Fibroblast of lung (primary cell): ENCODE results near the gene UBE2K.

Experiments
- CTCF ChIP-seq, 2 donors: IDR thresholded peaks in 1 of 2; conservative IDR thresholded peaks in 1 of 2; 1 replicate in 1 of 2; 2 replicates in 1 of 2; pipeline ENCODE4 v1.5.1; 2011 to 2012; ENCODE audit warnings: low read length in 2 of 2, control low read depth in 1 of 2, inconsistent platforms in 1 of 2, low read depth in 1 of 2, mild to moderate bottlenecking in 1 of 2
- EZH2 ChIP-seq: IDR thresholded peaks from 2 replicates; pipeline ENCODE4 v1.5.1; 2012; ENCODE audit warnings: low read length, control low read depth, mild to moderate bottlenecking; ENCODE audit errors: missing control alignments

GRCh38 chr4:39662683-39663082, 35.3 kb upstream of the UBE2K start:
- no peak for TF ChIP-seq CTCF (conservative IDR thresholded peaks at IDR 0.05 in 1 of 2, IDR thresholded peaks at IDR 0.05 in 1 of 2; ENCODE audit: low read depth in 1 of 2, low read length in 2 of 2)
- TF ChIP-seq EZH2 = no peak
